Activated T-cell treated with anti-CD3 and anti-CD28 coated beads, Interleukin-2, amount 50 U/mL, for 72 hours (primary cell): Measurements from ENCODE around the gene EVC2. TPM values are rescaled to one million over a fixed set of nuclear protein-coding genes. Genes with fewer than 3 reads are reported as not detected.

Experiments used
- ATAC-seq, 2 donors: fragments of 150-1000 bp; cut with Tn5 transposase; replicated peaks in 1 of 2; 2 replicates each; pipeline ENCODE4 v1.10.0; 2021; ENCODE audit warnings: moderate library complexity in 2 of 2, mild to moderate bottlenecking in 1 of 2
- DNase-seq, 2 donors: peaks; one replicate each; pipeline ENCODE4 v3.0.0; 2021 to 2022; ENCODE audit warnings: mixed read lengths in 1 of 2
- H3K27ac Mint-ChIP-seq: one replicate; pipeline ENCODE4 v1.8.0; 2022; ENCODE audit warnings: mild to moderate bottlenecking, moderate library complexity, mixed read lengths
- H3K27me3 Mint-ChIP-seq: one replicate; pipeline ENCODE4 v1.8.0; 2022; ENCODE audit warnings: low read depth, mixed read lengths
- H3K36me3 Mint-ChIP-seq, 2 donors: one replicate each; pipeline ENCODE4 v1.8.0; 2022; ENCODE audit warnings: mixed read lengths in 2 of 2, mild to moderate bottlenecking in 1 of 2; ENCODE audit not compliant: insufficient read depth in 2 of 2
- H3K4me1 Mint-ChIP-seq: one replicate; pipeline ENCODE4 v1.8.0; 2022; ENCODE audit warnings: low read depth, mixed read lengths
- H3K4me3 Mint-ChIP-seq, 2 donors: one replicate each; pipeline ENCODE4 v1.8.0; 2022; ENCODE audit warnings: mild to moderate bottlenecking in 2 of 2, mixed read lengths in 2 of 2, moderate library complexity in 2 of 2
- H3K9me3 Mint-ChIP-seq, 2 donors: one replicate each; pipeline ENCODE4 v1.8.0; 2022; ENCODE audit warnings: mixed read lengths in 2 of 2
- total RNA-seq, 2 donors: library from RNA; stranded (reverse); gene quantifications; one replicate each; pipeline ENCODE4 v1.2.3, GENCODE V29; 2022

EVC2 gene
- total RNA-seq, 2 donors from 2014 or later, result 0.46 to 2.2 TPM

DNA sequence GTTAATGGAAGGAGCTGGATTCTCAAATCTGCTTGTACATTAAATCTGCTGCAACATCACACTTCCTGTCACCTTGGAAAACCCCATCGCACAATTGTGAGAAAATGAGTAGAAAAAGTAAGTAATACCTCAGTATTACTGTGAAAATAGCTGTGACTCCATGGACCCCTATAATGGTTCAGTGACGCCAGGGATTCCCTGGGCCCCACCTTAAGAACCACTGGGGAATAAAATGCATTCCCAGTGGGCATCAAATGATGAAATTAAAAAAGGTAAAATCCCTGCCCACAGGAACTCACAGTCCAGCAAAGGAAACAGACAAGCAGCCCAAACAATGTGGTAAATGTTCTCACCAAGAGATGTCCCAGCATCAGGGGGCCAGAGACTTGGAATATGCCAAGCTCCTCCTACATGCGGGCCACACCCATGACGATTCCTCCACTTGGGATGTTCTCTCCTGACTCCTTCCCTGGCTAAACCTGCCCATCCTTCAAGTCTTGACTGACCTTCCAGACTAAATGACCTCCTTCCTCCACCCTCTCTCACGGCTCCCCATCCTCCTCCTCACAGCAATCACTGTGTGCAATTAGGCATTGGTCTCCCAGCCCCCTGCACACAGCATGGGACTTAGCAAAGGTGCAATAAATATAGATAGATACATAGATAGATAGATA, 2.6 kb downstream of the EVC2 start:
- Mint-ChIP-seq H3K4me1 (peaks cover 10% of the 10 kb centered on the region), H3K27ac (no peak overlapping the region), H3K9me3 (peaks cover 6 to 9% of the 10 kb centered on the region in 2 donors), H3K27me3 (peaks cover 41% of the 10 kb centered on the region), H3K4me3 (no peak overlapping the region), H3K36me3 (peaks cover 2 to 8% of the 10 kb centered on the region in 2 donors)
- no peak for DNase-seq
- no peak for ATAC-seq

DNA sequence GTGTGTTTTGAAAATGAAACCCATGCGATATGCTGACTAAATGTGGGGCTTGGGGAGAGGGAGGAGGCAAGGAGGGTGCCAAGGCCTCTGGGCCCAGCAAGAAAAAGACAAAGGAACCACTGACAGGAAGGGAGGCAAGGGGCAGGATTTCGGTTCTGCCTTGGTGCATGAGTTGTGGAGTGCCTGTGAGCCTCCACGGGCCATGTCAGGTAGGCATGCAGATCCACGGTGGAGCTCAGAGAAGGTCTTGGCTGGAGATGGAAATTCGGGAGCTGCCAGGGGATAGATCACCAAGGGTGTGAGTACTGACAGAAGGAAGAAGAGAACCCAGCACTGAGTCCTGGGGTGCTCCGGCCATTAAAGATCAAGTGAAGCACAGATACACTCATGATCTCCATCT, 4.1 kb downstream of the EVC2 start:
- DNase-seq (no peak), ATAC-seq (no peak)
- H3K36me3 Mint-ChIP-seq, result peaks cover 2 to 6% of the 10 kb centered on the region in 2 donors
- peaks cover 6 to 9% of the 10 kb centered on the region in 2 donors for H3K9me3 Mint-ChIP-seq
- H3K27me3 Mint-ChIP-seq, result peaks cover 26% of the 10 kb centered on the region
- peaks cover 6% of the 10 kb centered on the region for H3K4me1 Mint-ChIP-seq
- no peak overlapping the region for H3K27ac Mint-ChIP-seq
- H3K4me3 Mint-ChIP-seq, result no peak overlapping the region

DNA sequence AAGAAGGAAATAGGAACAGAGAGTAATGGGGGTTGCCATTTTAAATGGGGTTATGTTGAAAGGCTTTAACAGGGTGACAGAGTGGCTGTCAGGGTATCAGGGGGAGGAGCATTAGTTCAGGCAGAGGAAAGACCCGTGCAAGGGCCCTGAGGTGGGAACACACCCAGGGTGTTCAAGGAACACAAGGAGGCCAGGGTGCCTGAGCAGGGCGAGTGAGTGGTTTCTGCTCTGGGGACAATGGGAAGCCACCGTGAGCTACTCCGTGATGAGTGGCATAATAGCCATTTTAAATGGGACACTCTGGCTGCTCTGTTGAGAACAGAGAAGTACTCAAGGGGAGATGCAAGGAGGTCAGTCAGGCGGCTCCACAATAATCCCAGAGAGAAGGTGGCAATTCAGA, 4.5 kb downstream of the EVC2 start:
- H3K4me1 Mint-ChIP-seq, result peaks cover 6% of the 10 kb centered on the region
- no peak for DNase-seq
- ATAC-seq, result no peak
- peaks cover 2 to 6% of the 10 kb centered on the region in 2 donors for H3K36me3 Mint-ChIP-seq
- H3K9me3 Mint-ChIP-seq, result peaks cover 6 to 9% of the 10 kb centered on the region in 2 donors
- H3K27me3 Mint-ChIP-seq, result peaks cover 21% of the 10 kb centered on the region
- H3K27ac Mint-ChIP-seq, result no peak overlapping the region
- no peak overlapping the region for H3K4me3 Mint-ChIP-seq

DNA sequence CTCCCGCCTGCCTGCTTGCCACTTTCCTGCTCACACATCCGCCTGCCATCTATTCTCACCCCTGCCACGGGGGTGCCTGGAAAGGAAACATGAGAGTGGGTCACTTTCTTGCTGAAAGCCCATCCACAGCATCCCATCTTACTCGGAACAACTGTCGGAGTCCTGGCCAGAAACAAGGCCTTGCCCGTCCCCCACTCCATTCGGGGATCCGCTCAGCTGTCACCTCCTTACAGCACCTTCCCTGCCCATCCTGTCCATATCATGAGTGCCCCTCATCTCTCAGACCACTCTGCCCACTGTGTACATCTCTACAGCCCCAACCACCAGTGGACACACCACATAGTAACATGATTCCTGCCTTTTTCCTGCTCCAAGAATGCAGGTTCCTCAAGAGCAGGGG, 6.4 kb downstream of the EVC2 start:
- H3K4me3 Mint-ChIP-seq, result no peak overlapping the region

DNA sequence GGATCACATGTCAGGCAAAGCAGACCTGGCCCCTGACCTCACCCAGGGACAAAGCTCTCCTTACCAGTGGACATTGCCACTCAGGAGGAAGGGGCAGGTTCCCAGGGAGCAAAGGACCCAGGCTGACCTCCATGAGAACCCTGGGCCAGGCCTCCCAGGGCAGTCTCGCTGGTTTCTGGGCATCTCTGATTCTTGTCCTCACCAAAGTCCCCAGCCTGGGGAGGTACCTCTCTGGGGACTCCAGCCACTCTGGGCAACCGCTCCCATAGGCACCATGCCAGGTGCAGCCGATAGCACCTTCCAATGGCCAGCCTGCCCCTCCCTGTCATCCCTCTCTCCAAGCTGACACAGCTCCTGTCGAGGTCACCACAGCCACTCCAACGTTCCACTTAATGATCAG, 7.9 kb downstream of the EVC2 start:
- peaks cover 6 to 7% of the 10 kb centered on the region in 2 donors for H3K9me3 Mint-ChIP-seq
- H3K27me3 Mint-ChIP-seq, result peaks cover 7% of the 10 kb centered on the region
- no peaks in the 10 kb centered on the region for H3K4me1 Mint-ChIP-seq
- no peak for ATAC-seq
- H3K27ac Mint-ChIP-seq, result no peak overlapping the region
- peaks cover 2 to 6% of the 10 kb centered on the region in 2 donors for H3K36me3 Mint-ChIP-seq
- H3K4me3 Mint-ChIP-seq, result no peak overlapping the region
- DNase-seq, result no peak

More for the DNA sequence above, 6.4 kb downstream of the EVC2 start:
- Mint-ChIP-seq H3K27me3 (peaks cover 10% of the 10 kb centered on the region), H3K27ac (no peak overlapping the region), H3K4me1 (no peaks in the 10 kb centered on the region), H3K36me3 (peaks cover 2 to 6% of the 10 kb centered on the region in 2 donors), H3K9me3 (peaks cover 6 to 9% of the 10 kb centered on the region in 2 donors)
- ATAC-seq, result no peak
- no peak for DNase-seq

DNA sequence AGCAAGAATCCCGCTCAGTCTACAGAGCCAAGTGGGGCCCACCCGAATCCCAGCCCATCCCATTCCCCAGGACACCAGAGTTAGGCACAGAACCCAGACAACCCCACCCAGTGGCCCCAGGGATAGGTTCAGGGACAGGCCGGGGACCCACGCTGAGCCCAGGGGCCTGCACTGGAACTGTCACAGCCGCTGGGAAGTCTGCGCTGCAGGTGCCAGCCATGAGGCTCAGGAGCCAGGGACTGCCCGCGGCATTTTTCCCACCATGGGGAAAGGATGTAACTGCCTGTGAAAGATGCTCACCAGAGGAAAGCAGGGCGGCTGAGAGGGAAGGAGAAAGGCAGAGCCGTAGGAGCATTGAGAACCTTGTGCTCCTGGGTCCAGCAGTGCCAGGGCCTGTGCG, 12.0 kb downstream of the EVC2 start:
- no peaks in the 10 kb centered on the region for H3K27me3 Mint-ChIP-seq
- peaks cover 0 to under 1% of the 10 kb centered on the region in 2 donors for H3K9me3 Mint-ChIP-seq
- DNase-seq (no peak), ATAC-seq (no peak)
- H3K4me1 Mint-ChIP-seq, result no peaks in the 10 kb centered on the region
- H3K36me3 Mint-ChIP-seq, result no peaks in the 10 kb centered on the region
- H3K4me3 Mint-ChIP-seq, result no peak overlapping the region
- no peak overlapping the region for H3K27ac Mint-ChIP-seq

DNA sequence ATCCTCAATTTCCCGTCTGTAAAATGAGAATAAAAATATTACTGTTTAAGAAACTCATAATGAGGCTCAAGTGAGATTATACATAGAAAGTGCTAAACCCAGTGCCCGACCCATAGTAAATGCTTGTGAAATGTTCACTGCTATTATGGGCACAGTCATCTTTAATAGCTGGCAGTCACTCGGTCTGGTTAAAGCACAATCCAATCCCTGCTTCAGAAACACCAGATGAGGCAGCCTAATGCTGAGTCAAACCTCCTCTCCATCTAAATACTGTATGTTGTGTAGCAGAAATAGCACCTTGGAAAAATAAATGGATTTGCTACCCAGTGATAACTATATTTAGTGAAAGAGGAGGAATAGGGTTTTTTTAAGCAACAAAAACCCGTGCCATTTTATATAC, 14.5 kb downstream of the EVC2 start:
- no peaks in the 10 kb centered on the region for H3K27me3 Mint-ChIP-seq
- H3K4me3 Mint-ChIP-seq, result no peak overlapping the region
- DNase-seq (no peak), ATAC-seq (no peak)
- no peaks in the 10 kb centered on the region for H3K9me3 Mint-ChIP-seq
- no peaks in the 10 kb centered on the region for H3K4me1 Mint-ChIP-seq
- no peaks in the 10 kb centered on the region for H3K36me3 Mint-ChIP-seq
- no peak overlapping the region for H3K27ac Mint-ChIP-seq

DNA sequence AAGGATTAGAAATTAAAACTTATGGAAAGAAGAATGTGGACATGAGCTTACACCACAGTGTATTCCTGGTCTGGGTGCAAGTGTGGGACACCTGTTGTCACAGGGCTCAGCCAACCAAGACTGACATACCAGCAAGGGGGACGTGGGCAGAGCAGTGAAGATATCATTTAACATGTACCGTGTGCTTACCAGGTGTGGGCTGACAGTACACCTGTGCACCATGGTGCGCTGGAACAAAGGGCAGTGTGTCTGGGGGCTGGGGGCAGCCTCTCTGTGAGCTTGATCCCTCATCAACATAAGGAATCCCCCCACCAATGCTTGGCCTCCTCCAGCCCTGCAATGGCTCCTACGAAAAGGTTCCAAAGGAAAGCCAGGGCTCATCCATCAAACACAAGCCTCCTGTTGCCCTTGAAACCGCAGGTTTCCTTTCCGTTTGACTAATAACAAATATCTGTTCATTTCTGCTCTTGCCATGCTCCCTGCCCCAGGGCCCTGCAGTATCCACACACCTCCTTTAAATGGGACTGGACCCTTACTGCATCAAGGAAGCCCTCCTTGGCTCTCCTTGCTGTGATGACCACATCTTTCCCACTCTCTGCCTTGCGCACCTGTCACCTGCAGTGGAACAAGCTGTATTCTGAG, 16.7 kb downstream of the EVC2 start:
- no peak for DNase-seq
- no peaks in the 10 kb centered on the region for H3K4me1 Mint-ChIP-seq
- no peaks in the 10 kb centered on the region for H3K36me3 Mint-ChIP-seq
- no peak overlapping the region for H3K27ac Mint-ChIP-seq
- ATAC-seq, result no peak
- H3K4me3 Mint-ChIP-seq, result no peak overlapping the region
- H3K27me3 Mint-ChIP-seq, result no peaks in the 10 kb centered on the region
- H3K9me3 Mint-ChIP-seq, result no peaks in the 10 kb centered on the region

DNA sequence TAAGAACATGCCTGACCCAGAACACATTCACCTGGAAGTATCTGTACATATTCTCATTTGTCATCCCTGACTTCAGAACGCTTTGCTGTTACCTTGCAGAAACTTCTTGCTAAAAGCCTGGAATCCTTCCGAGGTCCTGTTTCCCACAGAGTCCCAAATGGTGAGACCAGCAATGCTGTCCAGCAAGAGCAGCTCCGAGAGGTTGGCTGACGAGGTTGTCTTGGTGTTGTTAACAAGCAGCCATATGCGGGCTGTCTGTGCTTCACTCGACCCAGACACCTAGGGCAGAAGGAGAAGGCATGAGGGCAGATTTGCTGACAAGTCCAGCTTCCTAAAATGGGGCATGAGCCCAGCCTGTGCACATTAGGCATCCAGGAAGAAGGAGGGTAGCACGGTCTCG, 19.3 kb downstream of the EVC2 start:
- ATAC-seq (no peak), DNase-seq (no peak)
- H3K4me3 Mint-ChIP-seq, result no peak overlapping the region
- no peaks in the 10 kb centered on the region for H3K4me1 Mint-ChIP-seq
- no peak overlapping the region for H3K27ac Mint-ChIP-seq
- H3K27me3 Mint-ChIP-seq, result no peaks in the 10 kb centered on the region
- H3K9me3 Mint-ChIP-seq, result no peaks in the 10 kb centered on the region
- no peaks in the 10 kb centered on the region for H3K36me3 Mint-ChIP-seq

DNA sequence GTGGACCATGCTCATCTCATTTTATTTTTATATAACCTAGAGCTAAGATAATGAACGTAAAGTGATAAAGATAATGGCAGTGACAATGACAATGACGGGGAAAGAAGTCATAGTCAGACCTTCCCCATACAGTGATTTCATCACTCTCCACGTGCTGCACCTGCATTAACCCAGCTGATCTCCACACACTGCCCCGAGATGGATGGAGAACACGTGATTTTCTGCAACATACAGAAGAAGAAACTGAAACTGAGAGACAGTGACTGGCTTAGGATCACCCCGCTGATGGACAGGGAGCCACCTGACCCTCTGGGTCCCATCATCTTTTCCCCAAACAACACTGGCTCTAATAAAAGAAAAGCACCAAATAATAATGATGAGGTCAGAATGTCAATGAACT, 22.0 kb downstream of the EVC2 start:
- H3K27ac Mint-ChIP-seq, result no peak overlapping the region
- no peak for ATAC-seq
- H3K27me3 Mint-ChIP-seq, result no peaks in the 10 kb centered on the region
- no peaks in the 10 kb centered on the region for H3K4me1 Mint-ChIP-seq
- H3K4me3 Mint-ChIP-seq, result no peak overlapping the region
- no peak for DNase-seq
- no peaks in the 10 kb centered on the region for H3K9me3 Mint-ChIP-seq
- no peaks in the 10 kb centered on the region for H3K36me3 Mint-ChIP-seq

DNA sequence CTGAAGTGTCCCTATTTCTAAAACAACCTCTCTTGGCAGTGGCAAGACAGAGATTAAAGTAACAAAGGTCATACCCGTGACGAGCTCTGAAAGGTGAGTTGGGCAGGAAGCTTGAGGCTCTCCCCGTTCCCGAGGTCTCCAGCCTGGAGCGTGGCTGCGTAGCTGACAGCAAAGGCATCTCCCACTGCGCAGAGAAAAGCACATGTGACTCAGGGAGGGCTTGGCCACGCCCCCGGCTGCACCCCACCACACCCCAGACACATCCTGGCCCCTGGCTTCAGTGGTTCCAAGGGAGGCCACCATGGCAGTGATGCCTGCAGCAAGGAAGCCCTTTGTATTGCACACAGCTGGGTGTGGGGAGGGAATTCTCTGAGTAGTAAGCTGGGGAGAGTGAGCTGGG, 23.1 kb downstream of the EVC2 start:
- no peak for ATAC-seq
- H3K4me3 Mint-ChIP-seq, result no peak overlapping the region
- no peaks in the 10 kb centered on the region for H3K4me1 Mint-ChIP-seq

DNA sequence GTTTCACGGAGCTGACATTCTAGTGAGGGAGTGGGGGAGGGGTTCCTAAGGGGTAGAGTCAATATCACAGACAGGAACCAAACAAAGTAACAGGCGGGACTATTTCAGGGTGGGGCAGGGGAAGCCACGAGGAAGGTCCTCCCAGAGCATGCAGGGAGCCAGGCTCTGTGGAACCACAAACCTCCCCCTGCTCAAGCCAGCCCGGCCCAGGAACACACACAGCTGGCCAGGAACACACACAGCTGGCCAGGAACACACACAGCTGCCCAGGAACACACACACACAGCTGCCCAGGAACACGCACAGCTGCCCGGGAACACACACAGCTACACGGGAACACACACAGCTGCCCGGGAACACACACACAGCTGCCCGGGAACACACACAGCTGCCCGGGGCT, 24.8 kb downstream of the EVC2 start:
- Mint-ChIP-seq H3K27me3 (no peaks in the 10 kb centered on the region), H3K4me1 (no peaks in the 10 kb centered on the region)

More for the DNA sequence above, 23.1 kb downstream of the EVC2 start:
- DNase-seq, result no peak
- Mint-ChIP-seq H3K27ac (no peak overlapping the region), H3K27me3 (no peaks in the 10 kb centered on the region), H3K36me3 (no peaks in the 10 kb centered on the region), H3K9me3 (no peaks in the 10 kb centered on the region)

DNA sequence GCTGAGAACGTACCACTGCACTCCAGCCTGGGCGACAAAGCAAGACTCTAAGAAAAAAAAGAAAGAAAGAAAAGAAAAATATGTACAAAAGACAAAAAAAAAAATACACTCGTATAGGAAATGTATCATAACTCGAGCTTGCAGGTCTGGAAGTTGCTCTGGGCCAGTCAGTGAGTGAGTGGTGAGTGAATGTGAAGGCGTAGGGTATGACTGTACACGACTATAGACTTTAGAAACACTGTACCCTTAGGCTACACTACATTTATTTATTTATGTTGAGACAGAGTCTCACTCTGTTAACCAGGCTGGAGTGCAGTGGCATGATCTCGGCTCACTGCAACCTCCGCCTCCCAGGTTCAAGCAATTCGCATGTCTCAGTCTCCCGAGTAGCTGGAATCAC, 29.4 kb downstream of the EVC2 start:
- no peak overlapping the region for H3K27ac Mint-ChIP-seq
- H3K36me3 Mint-ChIP-seq, result no peaks in the 10 kb centered on the region
- no peaks in the 10 kb centered on the region for H3K4me1 Mint-ChIP-seq
- no peak for DNase-seq
- H3K4me3 Mint-ChIP-seq, result no peak overlapping the region
- H3K9me3 Mint-ChIP-seq, result no peaks in the 10 kb centered on the region
- H3K27me3 Mint-ChIP-seq, result no peaks in the 10 kb centered on the region
- ATAC-seq, result no peak

More for the DNA sequence above, 24.8 kb downstream of the EVC2 start:
- Mint-ChIP-seq H3K27ac (no peak overlapping the region), H3K9me3 (no peaks in the 10 kb centered on the region), H3K36me3 (no peaks in the 10 kb centered on the region), H3K4me3 (no peak overlapping the region)
- ATAC-seq (no peak), DNase-seq (no peak)

DNA sequence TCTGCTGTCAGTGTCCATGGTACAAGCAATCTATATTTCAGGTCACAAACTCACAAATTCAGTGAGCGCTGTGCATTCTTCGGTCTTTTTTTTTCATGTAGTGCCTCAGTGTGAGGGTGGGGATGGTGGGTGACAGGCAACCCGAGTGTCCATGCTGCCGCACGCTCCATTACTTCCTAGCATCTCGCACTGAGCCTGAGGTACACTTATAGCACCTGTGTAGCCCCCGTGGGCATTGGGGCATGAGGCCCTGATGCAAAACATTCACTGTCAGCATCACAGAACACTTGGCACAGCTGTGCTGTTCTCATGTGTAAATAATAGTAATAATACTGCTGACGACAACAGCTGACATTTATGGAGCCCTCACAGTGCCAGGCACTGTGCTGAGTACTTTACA, 31.6 kb downstream of the EVC2 start:
- Mint-ChIP-seq H3K4me3 (no peak overlapping the region), H3K36me3 (no peaks in the 10 kb centered on the region), H3K27me3 (no peaks in the 10 kb centered on the region), H3K4me1 (no peaks in the 10 kb centered on the region), H3K27ac (no peak overlapping the region), H3K9me3 (no peaks in the 10 kb centered on the region)
- ATAC-seq (no peak), DNase-seq (no peak)
